Measurements from ENCODE around the gene FHDC1. TPM values are rescaled to one million over a fixed set of nuclear protein-coding genes. Genes with fewer than 3 reads are reported as not detected.

The FHDC1 gene
- total and polyA plus RNA-seq, 12 donors, result 0.08 to 0.43 (median 0.19) TPM

DNA sequence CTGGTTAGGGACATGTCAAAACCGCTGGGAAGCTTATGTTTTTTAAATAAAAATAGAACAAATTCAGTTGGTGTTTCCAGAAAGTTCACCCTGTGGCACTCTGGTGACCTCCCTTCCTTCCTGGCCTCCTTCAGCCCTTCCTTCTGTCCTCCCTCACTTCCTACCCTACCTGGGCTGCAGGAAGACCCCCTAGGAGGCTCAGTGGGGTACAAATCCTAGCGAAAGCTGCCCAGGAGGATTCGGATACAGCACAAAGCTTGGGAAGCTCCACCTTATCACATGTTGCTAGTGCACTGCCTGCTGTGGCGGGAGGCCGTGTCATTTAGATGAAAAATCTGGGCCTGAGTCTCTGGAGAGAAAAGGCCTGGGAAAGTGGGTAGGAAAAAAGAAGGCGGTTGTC is 60.5 kb downstream of the FHDC1 start:
- DNase-seq, result no peak
- peaks cover 0 to 25% (median 4%) of the 10 kb centered on the region in 7 donors for H3K27me3 ChIP-seq
- WGBS, 2 donors, result 60 to 71% methylated on average over 6 of the region's 6 CpGs
- no peak for ATAC-seq
- peak overlapping the region in 2 of 10 donors; percentile 7 to 16 for H3K27ac ChIP-seq
- no peaks in the 10 kb centered on the region for H3K36me3 ChIP-seq
- H3K4me3 ChIP-seq, result no peak overlapping the region
- intact Hi-C loops (cut with DNase I), result no loop called here
- H3K4me1 ChIP-seq, result peaks cover 0 to 13% (median 8%) of the 10 kb centered on the region in 9 donors
- no peaks in the 10 kb centered on the region for H3K9me3 ChIP-seq
- TF ChIP-seq, protein P1, sequence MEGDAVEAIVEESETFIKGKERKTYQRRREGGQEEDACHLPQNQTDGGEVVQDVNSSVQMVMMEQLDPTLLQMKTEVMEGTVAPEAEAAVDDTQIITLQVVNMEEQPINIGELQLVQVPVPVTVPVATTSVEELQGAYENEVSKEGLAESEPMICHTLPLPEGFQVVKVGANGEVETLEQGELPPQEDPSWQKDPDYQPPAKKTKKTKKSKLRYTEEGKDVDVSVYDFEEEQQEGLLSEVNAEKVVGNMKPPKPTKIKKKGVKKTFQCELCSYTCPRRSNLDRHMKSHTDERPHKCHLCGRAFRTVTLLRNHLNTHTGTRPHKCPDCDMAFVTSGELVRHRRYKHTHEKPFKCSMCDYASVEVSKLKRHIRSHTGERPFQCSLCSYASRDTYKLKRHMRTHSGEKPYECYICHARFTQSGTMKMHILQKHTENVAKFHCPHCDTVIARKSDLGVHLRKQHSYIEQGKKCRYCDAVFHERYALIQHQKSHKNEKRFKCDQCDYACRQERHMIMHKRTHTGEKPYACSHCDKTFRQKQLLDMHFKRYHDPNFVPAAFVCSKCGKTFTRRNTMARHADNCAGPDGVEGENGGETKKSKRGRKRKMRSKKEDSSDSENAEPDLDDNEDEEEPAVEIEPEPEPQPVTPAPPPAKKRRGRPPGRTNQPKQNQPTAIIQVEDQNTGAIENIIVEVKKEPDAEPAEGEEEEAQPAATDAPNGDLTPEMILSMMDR (IDR thresholded peaks at IDR 0.05), result no peak

DNA sequence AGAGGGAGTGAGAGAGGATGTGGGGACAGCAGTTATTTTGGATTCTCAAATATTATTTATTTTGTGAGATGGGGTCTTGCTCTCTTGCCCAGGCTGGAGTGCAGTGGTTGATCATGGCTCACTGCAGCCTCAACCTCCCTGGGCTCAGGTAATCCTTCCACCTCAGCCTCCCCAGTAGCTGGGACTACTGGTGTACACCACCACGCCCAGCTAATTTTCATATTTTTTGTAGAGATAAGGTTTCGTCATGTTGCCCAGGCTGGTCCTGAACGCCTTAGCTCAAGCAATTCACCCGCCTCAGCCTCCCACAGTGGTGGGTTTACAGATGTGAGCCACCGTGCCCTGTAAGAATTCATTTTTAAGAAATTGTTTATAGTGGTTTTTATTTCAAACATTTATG is 61.2 kb downstream of the FHDC1 start:
- Histone ChIP-seq H3K4me1 (peaks cover 0 to 13% (median 8%) of the 10 kb centered on the region in 9 donors), H3K27me3 (peaks cover 0 to 26% (median 4%) of the 10 kb centered on the region in 7 donors), H3K27ac (no peak overlapping the region), H3K9me3 (no peaks in the 10 kb centered on the region), H3K4me3 (no peak overlapping the region), H3K36me3 (no peaks in the 10 kb centered on the region)
- 97 to 98% methylated on average over 5 of the region's 5 CpGs for WGBS, 2 donors
- no peak for ATAC-seq
- no peak for DNase-seq
- intact Hi-C loops (cut with DNase I), result no loop called here
- TF ChIP-seq, protein P1 (IDR thresholded peaks at IDR 0.05), result no peak

DNA sequence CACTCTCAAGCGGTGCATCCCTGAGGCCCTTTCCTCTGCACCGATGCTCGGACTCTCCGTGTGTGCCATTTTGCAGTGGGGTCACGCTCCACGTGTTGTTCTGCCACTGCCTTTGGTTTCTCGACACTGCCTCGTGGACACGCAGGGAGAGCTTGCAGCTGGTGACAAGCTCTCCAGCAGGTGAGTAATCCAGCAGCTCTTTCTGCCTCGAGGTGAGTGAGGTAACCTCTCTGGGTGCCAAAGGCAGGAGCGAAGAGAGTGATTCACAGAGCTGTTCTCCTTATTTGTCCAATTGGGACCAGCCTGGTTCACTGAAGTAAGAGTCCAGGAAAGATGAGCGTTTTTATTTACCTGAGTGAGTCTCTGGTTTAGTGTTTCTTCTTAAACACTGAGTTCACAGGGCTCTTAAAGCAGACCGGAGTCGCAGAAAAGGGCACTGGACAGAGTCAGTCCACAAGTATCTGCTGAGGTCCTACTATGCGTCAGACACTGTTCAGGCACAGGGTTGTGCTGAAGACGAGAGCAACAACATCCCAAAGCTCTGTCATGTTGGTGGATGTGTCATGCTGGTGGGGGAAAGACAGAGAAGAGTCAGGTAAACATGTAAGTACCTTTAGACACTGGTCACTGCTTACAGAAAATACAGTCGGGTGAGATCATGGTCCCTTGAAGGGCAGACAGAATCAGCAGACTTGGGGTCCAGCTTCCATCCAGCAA is 61.8 kb downstream of the FHDC1 start:
- H3K4me1 ChIP-seq, result peaks cover 0 to 13% (median 8%) of the 10 kb centered on the region in 9 donors
- DNase-seq (no peak), ATAC-seq (no peak)
- WGBS, 2 donors, result 90 to 91% methylated on average over 17 of the region's 17 CpGs
- TF ChIP-seq, protein P1 (IDR thresholded peaks at IDR 0.05), result no peak
- H3K9me3 ChIP-seq, result no peaks in the 10 kb centered on the region
- intact Hi-C loops (cut with DNase I), result no loop called here
- peaks cover 0 to 28% (median 4%) of the 10 kb centered on the region in 7 donors for H3K27me3 ChIP-seq
- H3K27ac ChIP-seq, result no peak overlapping the region
- H3K4me3 ChIP-seq, result no peak overlapping the region
- H3K36me3 ChIP-seq, result no peaks in the 10 kb centered on the region

DNA sequence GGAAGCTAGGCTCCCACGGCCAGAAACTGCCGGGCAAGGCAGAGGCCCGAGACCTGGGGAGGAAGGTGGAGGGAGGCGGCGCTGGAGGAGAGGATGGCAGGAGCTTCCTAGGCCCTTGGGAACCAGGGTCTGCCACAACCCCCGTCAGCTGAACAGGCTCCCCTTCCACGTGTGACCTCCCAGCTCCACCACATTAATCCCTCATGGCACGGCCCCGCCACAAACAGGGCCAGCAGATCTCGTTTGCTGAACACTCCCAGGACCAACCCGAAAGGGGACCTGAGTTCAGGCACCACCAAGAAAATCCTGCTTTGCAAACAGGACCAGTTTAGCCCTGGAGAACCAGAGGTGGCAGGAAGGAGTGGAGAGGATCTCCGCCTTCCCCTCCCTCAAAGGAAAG is 62.7 kb downstream of the FHDC1 start:
- no peaks in the 10 kb centered on the region for H3K9me3 ChIP-seq
- TF ChIP-seq, protein P1 (IDR thresholded peaks at IDR 0.05), result no peak
- DNase-seq (no peak), ATAC-seq (no peak)
- H3K4me3 ChIP-seq, result no peak overlapping the region
- intact Hi-C loops (cut with DNase I), result no loop called here
- H3K36me3 ChIP-seq, result no peaks in the 10 kb centered on the region
- H3K27ac ChIP-seq, result no peak overlapping the region
- peaks cover 0 to 13% (median 8%) of the 10 kb centered on the region in 9 donors for H3K4me1 ChIP-seq
- peaks cover 0 to 28% (median 4%) of the 10 kb centered on the region in 7 donors for H3K27me3 ChIP-seq
- 93 to 94% methylated on average over 12 of the region's 12 CpGs for WGBS, 2 donors
